Activated gamma-delta T cell treated with anti-CD3 and anti-CD28 coated beads, Interleukin-2, amount 50 U/mL, for 16 hours (primary cell): Measurements from ENCODE around the gene CRABP1.

Experiments
- DNase-seq: peaks from one replicate; pipeline ENCODE4 v3.0.0-alpha.2; 2020; ENCODE audit warnings: low read depth

CRABP1 gene

GRCh38 chr15:78347586-78348543, 7.7 kb downstream of the CRABP1 start:
- DNase-seq = no peak

GRCh38 chr15:78350058-78350457, 9.9 kb downstream of the CRABP1 start:
- no peak for DNase-seq

- no peak for DNase-seq
Measured at GRCh38 chr15:78351539-78351938, 11.4 kb downstream of the CRABP1 start.

- DNase-seq = no peak
Measured at GRCh38 chr15:78353093-78353492, 12.9 kb downstream of the CRABP1 start.

- no peak for DNase-seq
Measured at GRCh38 chr15:78355177-78355576, 15.0 kb downstream of the CRABP1 start.

- no peak for DNase-seq
Measured at GRCh38 chr15:78358102-78358870, 18.1 kb downstream of the CRABP1 start.

GRCh38 chr15:78359041-78359808, 19.1 kb downstream of the CRABP1 start:
- DNase-seq = no peak

- DNase-seq = no peak
Measured at GRCh38 chr15:78360367-78360801, 20.2 kb downstream of the CRABP1 start.

- DNase-seq = no peak
Measured at GRCh38 chr15:78360958-78361718, 21.0 kb downstream of the CRABP1 start.

GRCh38 chr15:78361771-78362506, 21.8 kb downstream of the CRABP1 start:
- DNase-seq = no peak

GRCh38 chr15:78362716-78363380, 22.7 kb downstream of the CRABP1 start:
- no peak for DNase-seq

- DNase-seq = no peak
Measured at GRCh38 chr15:78363381-78363734, 23.2 kb downstream of the CRABP1 start.

GRCh38 chr15:78364233-78364632, 24.1 kb downstream of the CRABP1 start:
- no peak for DNase-seq

GRCh38 chr15:78365917-78366316, 25.8 kb downstream of the CRABP1 start:
- DNase-seq = no peak

- no peak for DNase-seq
Measured at GRCh38 chr15:78366342-78366741, 26.2 kb downstream of the CRABP1 start.

GRCh38 chr15:78368651-78369050, 28.5 kb downstream of the CRABP1 start:
- DNase-seq = no peak

GRCh38 chr15:78369161-78369560, 29.0 kb downstream of the CRABP1 start:
- DNase-seq = no peak

- DNase-seq = no peak
Measured at GRCh38 chr15:78370013-78370412, 29.9 kb downstream of the CRABP1 start.

GRCh38 chr15:78372880-78373279, 32.7 kb downstream of the CRABP1 start:
- no peak for DNase-seq
